Measurements from ENCODE around the gene PPP6R3. TPM values are rescaled to one million over a fixed set of nuclear protein-coding genes. Genes with fewer than 3 reads are reported as not detected.
A peak's percentile ranks its signal among the peaks of the same experiment; 100 is the strongest.
"Not testable (repeated sequence)": the region's sequence is repeated elsewhere in the genome, so short reads cannot be mapped to it uniquely, and the experiment has no call there.

PPP6R3 gene
- polyA plus RNA-seq, 4 donors = 30.5 to 68.7 (median 39.1) TPM

GRCh38 chr11:68634606-68635005, 174.1 kb downstream of the PPP6R3 start:
- H3K27ac ChIP-seq (ENCODE audit: low read depth in 1 of 3, low read length in 2 of 3); DNase-seq; H3K4me3 ChIP-seq (ENCODE audit: low read depth in 1 of 3, low read length in 3 of 3); H3K36me3 ChIP-seq (ENCODE audit: control insufficient read depth in 3 of 3, insufficient read depth in 2 of 3, low read depth in 1 of 3, low read length in 3 of 3); H3K9me3 ChIP-seq (ENCODE audit: control insufficient read depth in 2 of 2, insufficient read depth in 1 of 2, low read depth in 1 of 2, low read length in 1 of 2); FAIRE-seq; H3K4me1 ChIP-seq (ENCODE audit: control insufficient read depth in 3 of 3, insufficient read depth in 2 of 3, low read depth in 1 of 3, low read length in 2 of 3); H3K27me3 ChIP-seq (ENCODE audit: control insufficient read depth in 3 of 3, insufficient read depth in 3 of 3, low read length in 3 of 3): not testable (repeated sequence)
- 38 to 62% (median 43%) methylated on average over 7 of the region's 7 CpGs for WGBS, 3 donors

- not testable (repeated sequence) for H3K4me1 ChIP-seq (ENCODE audit: control insufficient read depth in 3 of 3, insufficient read depth in 2 of 3, low read depth in 1 of 3, low read length in 2 of 3); DNase-seq; H3K27me3 ChIP-seq (ENCODE audit: control insufficient read depth in 3 of 3, insufficient read depth in 3 of 3, low read length in 3 of 3); H3K27ac ChIP-seq (ENCODE audit: low read depth in 1 of 3, low read length in 2 of 3); H3K4me3 ChIP-seq (ENCODE audit: low read depth in 1 of 3, low read length in 3 of 3); H3K36me3 ChIP-seq (ENCODE audit: control insufficient read depth in 3 of 3, insufficient read depth in 2 of 3, low read depth in 1 of 3, low read length in 3 of 3); FAIRE-seq; H3K9me3 ChIP-seq (ENCODE audit: control insufficient read depth in 2 of 2, insufficient read depth in 1 of 2, low read depth in 1 of 2, low read length in 1 of 2)
- WGBS, 3 donors = 46 to 65% (median 53%) methylated on average over 6 of the region's 7 CpGs
Observed at GRCh38 chr11:68635172-68635571, 174.6 kb downstream of the PPP6R3 start.

- not testable (repeated sequence) for FAIRE-seq; H3K27me3 ChIP-seq (ENCODE audit: control insufficient read depth in 3 of 3, insufficient read depth in 3 of 3, low read length in 3 of 3); H3K36me3 ChIP-seq (ENCODE audit: control insufficient read depth in 3 of 3, insufficient read depth in 2 of 3, low read depth in 1 of 3, low read length in 3 of 3); H3K4me1 ChIP-seq (ENCODE audit: control insufficient read depth in 3 of 3, insufficient read depth in 2 of 3, low read depth in 1 of 3, low read length in 2 of 3); H3K4me3 ChIP-seq (ENCODE audit: low read depth in 1 of 3, low read length in 3 of 3); H3K27ac ChIP-seq (ENCODE audit: low read depth in 1 of 3, low read length in 2 of 3); DNase-seq; H3K9me3 ChIP-seq (ENCODE audit: control insufficient read depth in 2 of 2, insufficient read depth in 1 of 2, low read depth in 1 of 2, low read length in 1 of 2)
- 79 to 82% (median 81%) methylated on average over 6 to 10 of the region's 10 CpGs for WGBS, 3 donors
Observed at GRCh38 chr11:68635883-68636282, 175.3 kb downstream of the PPP6R3 start.

- FAIRE-seq; H3K9me3 ChIP-seq (ENCODE audit: control insufficient read depth in 2 of 2, insufficient read depth in 1 of 2, low read depth in 1 of 2, low read length in 1 of 2); H3K4me1 ChIP-seq (ENCODE audit: control insufficient read depth in 3 of 3, insufficient read depth in 2 of 3, low read depth in 1 of 3, low read length in 2 of 3); H3K4me3 ChIP-seq (ENCODE audit: low read depth in 1 of 3, low read length in 3 of 3); H3K27me3 ChIP-seq (ENCODE audit: control insufficient read depth in 3 of 3, insufficient read depth in 3 of 3, low read length in 3 of 3); H3K27ac ChIP-seq (ENCODE audit: low read depth in 1 of 3, low read length in 2 of 3); H3K36me3 ChIP-seq (ENCODE audit: control insufficient read depth in 3 of 3, insufficient read depth in 2 of 3, low read depth in 1 of 3, low read length in 3 of 3); DNase-seq: not testable (repeated sequence)
- WGBS, 3 donors = 68 to 78% (median 72%) methylated on average over 3 of the region's 3 CpGs
Observed at GRCh38 chr11:68639322-68639721, 178.8 kb downstream of the PPP6R3 start.

GRCh38 chr11:68641880-68642279, 181.3 kb downstream of the PPP6R3 start:
- peaks cover 0 to 8% of the 10 kb centered on the region in 2 donors for H3K9me3 ChIP-seq (ENCODE audit: control insufficient read depth in 2 of 2, insufficient read depth in 1 of 2, low read depth in 1 of 2, low read length in 1 of 2)
- no peak for FAIRE-seq

GRCh38 chr11:68643585-68643984, 183.0 kb downstream of the PPP6R3 start:
- Histone ChIP-seq H3K4me3 (ENCODE audit: low read depth in 1 of 3, low read length in 3 of 3) (no peak overlapping the region), H3K4me1 (ENCODE audit: control insufficient read depth in 3 of 3, insufficient read depth in 2 of 3, low read depth in 1 of 3, low read length in 2 of 3) (no peaks in the 10 kb centered on the region), H3K9me3 (ENCODE audit: control insufficient read depth in 2 of 2, insufficient read depth in 1 of 2, low read depth in 1 of 2, low read length in 1 of 2) (peaks cover 2 to 19% of the 10 kb centered on the region in 2 donors), H3K27me3 (ENCODE audit: control insufficient read depth in 3 of 3, insufficient read depth in 3 of 3, low read length in 3 of 3) (peaks cover 0 to 3% (median 2%) of the 10 kb centered on the region in 3 donors), H3K27ac (ENCODE audit: low read depth in 1 of 3, low read length in 2 of 3) (no peak overlapping the region), H3K36me3 (ENCODE audit: control insufficient read depth in 3 of 3, insufficient read depth in 2 of 3, low read depth in 1 of 3, low read length in 3 of 3) (no peaks in the 10 kb centered on the region)
- DNase-seq (peak in 1 of 2 donors; percentile 26), FAIRE-seq (no peak)
- 15 to 45% (median 33%) methylated on average over 12 of the region's 12 CpGs for WGBS, 3 donors

More at GRCh38 chr11:68641880-68642279, 181.3 kb downstream of the PPP6R3 start:
- H3K36me3 ChIP-seq (ENCODE audit: control insufficient read depth in 3 of 3, insufficient read depth in 2 of 3, low read depth in 1 of 3, low read length in 3 of 3) = no peaks in the 10 kb centered on the region
- H3K4me1 ChIP-seq (ENCODE audit: control insufficient read depth in 3 of 3, insufficient read depth in 2 of 3, low read depth in 1 of 3, low read length in 2 of 3) = no peaks in the 10 kb centered on the region
- DNase-seq = no peak
- H3K27me3 ChIP-seq (ENCODE audit: control insufficient read depth in 3 of 3, insufficient read depth in 3 of 3, low read length in 3 of 3) = peaks cover 0 to 3% (median under 1%) of the 10 kb centered on the region in 3 donors
- no peak overlapping the region for H3K27ac ChIP-seq (ENCODE audit: low read depth in 1 of 3, low read length in 2 of 3)
- 77 to 86% (median 77%) methylated on average over 15 of the region's 15 CpGs for WGBS, 3 donors
- H3K4me3 ChIP-seq (ENCODE audit: low read depth in 1 of 3, low read length in 3 of 3) = no peak overlapping the region

GRCh38 chr11:68646832-68647231, 186.3 kb downstream of the PPP6R3 start:
- WGBS, 3 donors = 89 to 100% (median 100%) methylated on average over 1 of the region's 1 CpG

GRCh38 chr11:68649851-68650555, 189.5 kb downstream of the PPP6R3 start:
- FAIRE-seq (no peak), DNase-seq (no peak)
- Histone ChIP-seq H3K4me3 (ENCODE audit: low read depth in 1 of 3, low read length in 3 of 3) (no peak overlapping the region), H3K4me1 (ENCODE audit: control insufficient read depth in 3 of 3, insufficient read depth in 2 of 3, low read depth in 1 of 3, low read length in 2 of 3) (no peaks in the 10 kb centered on the region), H3K27me3 (ENCODE audit: control insufficient read depth in 3 of 3, insufficient read depth in 3 of 3, low read length in 3 of 3) (peaks cover 0 to 7% (median 5%) of the 10 kb centered on the region in 3 donors), H3K27ac (ENCODE audit: low read depth in 1 of 3, low read length in 2 of 3) (no peak overlapping the region), H3K36me3 (ENCODE audit: control insufficient read depth in 3 of 3, insufficient read depth in 2 of 3, low read depth in 1 of 3, low read length in 3 of 3) (no peaks in the 10 kb centered on the region), H3K9me3 (ENCODE audit: control insufficient read depth in 2 of 2, insufficient read depth in 1 of 2, low read depth in 1 of 2, low read length in 1 of 2) (peaks cover 2 to 26% of the 10 kb centered on the region in 2 donors)
- 63 to 70% (median 63%) methylated on average over 36 to 38 of the region's 38 CpGs for WGBS, 3 donors

More at GRCh38 chr11:68646832-68647231, 186.3 kb downstream of the PPP6R3 start:
- Histone ChIP-seq H3K4me3 (ENCODE audit: low read depth in 1 of 3, low read length in 3 of 3) (no peak overlapping the region), H3K9me3 (ENCODE audit: control insufficient read depth in 2 of 2, insufficient read depth in 1 of 2, low read depth in 1 of 2, low read length in 1 of 2) (peaks cover 2 to 19% of the 10 kb centered on the region in 2 donors), H3K4me1 (ENCODE audit: control insufficient read depth in 3 of 3, insufficient read depth in 2 of 3, low read depth in 1 of 3, low read length in 2 of 3) (no peaks in the 10 kb centered on the region), H3K27me3 (ENCODE audit: control insufficient read depth in 3 of 3, insufficient read depth in 3 of 3, low read length in 3 of 3) (peaks cover 0 to 7% (median 5%) of the 10 kb centered on the region in 3 donors), H3K36me3 (ENCODE audit: control insufficient read depth in 3 of 3, insufficient read depth in 2 of 3, low read depth in 1 of 3, low read length in 3 of 3) (no peaks in the 10 kb centered on the region), H3K27ac (ENCODE audit: low read depth in 1 of 3, low read length in 2 of 3) (no peak overlapping the region)
- FAIRE-seq (no peak), DNase-seq (no peak)
